Brain pericyte (primary cell): ENCODE data around the gene FAM47C.
"Not testable (repeated sequence)": the region's sequence is repeated elsewhere in the genome, so short reads cannot be mapped to it uniquely, and the experiment has no call there.

ENCODE experiments used
- DNase-seq: peaks from one replicate; pipeline ENCODE4 v3.0.0-alpha.2; 2012; ENCODE audit warnings: low read depth, low spot score

Gene FAM47C

DNA sequence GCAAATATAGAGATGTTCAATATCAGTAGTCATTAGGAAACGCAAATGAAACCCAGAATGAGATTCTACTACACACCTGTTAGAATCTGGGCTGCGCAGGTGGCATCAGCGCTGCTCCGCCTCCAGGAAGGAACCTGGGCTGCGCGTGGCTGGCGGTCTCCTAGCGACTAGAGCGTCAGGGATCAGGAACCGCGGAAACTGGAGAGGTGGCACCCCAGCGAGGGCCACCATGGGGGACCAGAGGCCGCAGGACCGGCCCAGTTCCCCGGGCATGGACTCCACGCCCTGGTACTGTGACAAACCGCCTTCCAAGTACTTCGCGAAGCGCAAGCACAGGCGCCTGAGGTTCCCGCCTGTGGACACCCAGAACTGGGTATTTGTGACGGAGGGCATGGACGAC lies at the start of gene FAM47C:
TSS of gene FAM47C (plus strand) at position 185 of the 400 bp plus-strand sequence. CDS start at position 230, 45 bp downstream.
- not testable (repeated sequence) for DNase-seq

DNA sequence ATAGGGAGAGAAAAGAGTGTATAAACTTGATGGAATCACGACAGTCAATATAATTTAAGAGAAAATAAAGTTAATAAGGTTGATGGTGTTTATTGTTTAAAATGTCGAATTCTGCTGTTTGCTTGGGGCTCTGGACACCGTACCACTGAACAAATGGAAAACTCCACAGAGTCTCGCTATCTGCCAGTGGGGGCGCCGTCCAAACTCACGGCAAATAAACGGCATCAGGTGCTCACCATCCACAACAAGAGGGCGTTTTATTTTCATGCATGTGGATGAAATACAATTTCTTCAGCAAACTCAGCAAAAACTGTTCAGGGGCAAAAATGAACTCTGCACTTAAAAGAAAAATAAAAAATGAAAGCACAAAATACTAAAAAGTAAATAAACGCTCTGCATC lies 46.6 kb upstream of the FAM47C start:
- DNase-seq: no peak

DNA sequence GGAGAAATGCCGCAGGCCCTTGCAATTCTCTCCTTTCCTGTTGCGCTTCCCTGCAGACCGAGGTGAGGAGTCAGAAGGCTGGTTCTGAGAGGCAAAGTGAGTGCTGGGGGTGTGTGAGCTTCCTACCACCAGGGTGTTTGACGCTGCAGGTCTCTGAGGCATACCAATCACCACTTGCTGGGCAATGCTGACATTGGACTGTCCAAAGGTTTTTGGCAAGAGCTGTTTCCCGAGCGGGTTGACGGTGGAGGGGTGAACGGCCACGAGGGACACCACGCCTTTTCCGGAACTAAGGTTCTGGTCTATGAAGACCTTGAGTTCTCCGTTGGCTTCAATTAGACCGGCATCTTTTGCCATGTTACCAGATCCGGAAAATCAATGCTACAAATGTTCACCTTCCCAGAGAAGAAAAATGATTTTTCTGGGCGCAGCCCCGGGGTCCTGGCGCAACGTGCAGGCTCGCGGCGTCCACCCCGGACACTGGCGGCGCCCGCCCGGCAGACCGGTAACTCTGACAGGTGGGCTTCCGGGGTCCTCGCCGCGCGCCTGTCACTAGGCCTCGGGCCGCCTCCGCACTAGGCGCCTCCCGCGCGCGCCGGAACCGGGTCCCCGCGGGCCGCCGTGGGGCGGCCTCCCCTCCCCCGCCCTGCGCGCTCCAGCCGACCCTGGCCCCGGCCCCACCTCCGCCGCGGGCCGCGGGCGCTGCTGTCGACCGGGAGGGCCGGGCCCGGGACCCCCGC lies 44.9 kb upstream of the FAM47C start:
- no peak for DNase-seq

DNA sequence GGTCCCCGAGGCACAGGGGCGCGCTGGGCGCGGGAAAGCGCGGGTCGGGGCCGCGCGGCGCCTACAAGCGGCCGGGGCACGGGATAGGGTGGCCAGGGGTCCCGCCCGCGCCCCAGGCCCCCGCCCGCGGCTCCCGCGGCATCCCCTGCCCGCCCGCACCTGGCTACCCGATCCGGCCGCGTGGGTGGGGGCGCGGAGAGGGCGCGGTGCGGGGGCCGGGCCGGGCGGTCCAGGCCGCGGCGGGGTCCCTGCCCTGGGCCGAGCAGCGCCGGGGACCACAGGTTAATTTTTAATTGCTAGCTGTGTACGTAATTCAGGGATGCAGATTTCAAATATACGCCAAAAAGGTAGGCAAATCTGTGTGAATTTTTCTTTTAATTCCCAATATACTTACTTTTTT lies 44.3 kb upstream of the FAM47C start:
- no peak for DNase-seq

DNA sequence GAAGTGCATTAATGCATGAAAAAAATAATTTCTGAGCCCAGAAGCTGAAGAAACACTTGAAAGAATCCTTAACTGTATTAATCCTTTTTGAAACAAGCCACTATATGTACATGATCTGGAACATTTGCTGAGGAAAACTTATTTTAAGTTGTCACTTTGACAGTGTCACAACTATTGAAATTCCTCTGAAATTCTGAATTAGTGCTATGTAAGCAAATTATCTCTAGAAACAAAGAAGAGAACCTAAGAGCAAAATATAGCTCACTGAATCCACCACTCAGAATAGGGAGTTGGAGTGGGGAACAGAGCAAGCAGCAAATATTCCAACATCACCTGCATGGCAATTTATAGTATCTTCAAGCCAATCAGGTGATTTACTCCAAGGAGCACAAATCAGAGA lies 34.6 kb upstream of the FAM47C start:
- no peak for DNase-seq

DNA sequence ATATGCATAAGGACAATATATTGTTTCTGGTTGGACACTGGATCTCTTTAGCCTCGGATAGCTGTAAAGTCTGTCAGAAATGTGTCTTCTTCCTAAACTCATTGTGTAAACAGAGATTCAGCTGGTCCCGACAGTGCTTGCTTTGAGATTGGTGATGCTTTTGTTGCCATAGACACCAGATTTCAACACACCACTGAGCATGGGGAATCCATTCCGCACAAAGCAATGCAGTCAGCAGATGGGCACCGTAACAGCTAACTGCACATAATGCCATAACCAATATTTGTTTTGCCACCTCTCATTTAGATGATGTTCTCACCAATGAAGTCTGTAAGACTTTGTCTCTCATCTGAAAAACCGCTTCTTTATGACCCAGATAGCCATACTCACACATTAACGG lies 33.3 kb upstream of the FAM47C start:
- DNase-seq: no peak

DNA sequence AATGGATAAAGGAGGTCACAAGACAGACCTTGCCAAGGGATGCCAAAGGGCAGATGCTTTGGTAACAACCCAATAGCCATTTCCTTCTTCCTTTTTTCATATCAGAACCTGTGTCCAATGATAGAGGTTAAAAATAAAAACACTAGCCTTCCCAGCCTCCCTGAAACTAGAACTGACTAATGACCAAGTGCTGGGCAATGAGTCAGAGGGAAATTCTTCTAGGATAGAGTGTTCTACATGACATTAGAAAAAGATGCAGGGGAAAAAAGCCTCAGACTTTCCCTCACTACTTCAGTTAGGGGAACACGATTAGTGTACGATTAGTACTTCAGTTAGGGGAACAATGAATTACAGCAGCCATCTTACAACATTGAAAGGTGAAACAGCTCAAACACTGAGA lies 29.3 kb upstream of the FAM47C start:
- no peak for DNase-seq

DNA sequence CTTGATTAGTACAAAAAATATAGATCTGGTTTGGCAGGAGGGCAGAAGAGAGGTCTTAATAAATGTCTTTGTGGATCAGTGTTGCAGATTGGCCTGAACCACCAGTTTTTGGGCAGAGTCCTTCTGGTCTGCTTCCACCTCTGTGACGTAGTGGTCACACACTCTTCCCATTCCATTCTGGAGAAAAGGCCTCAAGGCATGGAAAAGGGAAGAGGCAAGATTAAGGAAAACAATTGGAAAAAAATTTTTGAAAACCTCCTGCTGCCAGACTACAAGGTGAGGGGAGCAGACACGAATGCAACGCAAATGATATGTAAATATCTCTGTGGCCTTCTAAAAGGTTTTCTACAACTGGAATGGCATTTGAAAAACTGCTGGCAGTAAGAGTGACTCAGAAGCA lies 24.3 kb upstream of the FAM47C start:
- DNase-seq: no peak

DNA sequence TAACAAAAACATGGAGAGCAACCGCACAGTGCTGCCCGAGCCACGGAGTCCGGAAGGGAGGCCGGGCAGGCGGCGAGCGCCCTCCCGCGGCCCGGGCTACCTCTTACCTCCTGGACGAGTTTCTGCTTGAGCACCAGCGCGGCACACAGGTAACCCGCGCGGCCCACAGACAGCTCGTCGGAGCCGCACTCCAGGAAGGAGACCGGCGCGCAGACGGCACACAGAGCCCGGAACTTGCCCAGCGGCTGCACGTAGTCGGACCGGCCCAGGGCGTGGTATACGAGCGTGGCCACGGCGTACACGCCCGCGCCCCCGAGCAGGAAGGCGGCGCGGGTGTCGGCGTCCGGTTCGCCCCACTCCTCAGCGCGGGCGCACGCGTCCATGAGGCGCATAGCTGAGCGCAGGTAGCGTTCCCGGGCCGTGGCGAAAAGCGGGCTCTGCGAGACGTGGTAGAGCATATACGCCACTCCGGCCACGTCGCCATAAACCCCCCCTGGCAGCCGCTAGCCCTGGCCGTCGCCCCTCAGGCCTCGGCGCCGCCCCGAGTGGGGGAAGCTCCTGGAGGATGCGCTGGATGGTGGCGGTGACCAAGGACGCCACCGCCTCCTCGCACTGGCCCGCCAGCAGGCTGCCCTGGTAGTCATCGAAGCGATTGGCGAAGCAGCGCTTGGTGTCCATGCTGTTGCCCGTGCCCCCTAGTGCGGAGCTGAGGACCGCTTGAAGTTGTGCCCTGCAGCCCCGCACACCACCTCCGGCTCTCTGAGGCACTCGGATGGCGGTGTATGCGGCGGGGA lies 22.6 kb upstream of the FAM47C start:
- not testable (repeated sequence) for DNase-seq

DNA sequence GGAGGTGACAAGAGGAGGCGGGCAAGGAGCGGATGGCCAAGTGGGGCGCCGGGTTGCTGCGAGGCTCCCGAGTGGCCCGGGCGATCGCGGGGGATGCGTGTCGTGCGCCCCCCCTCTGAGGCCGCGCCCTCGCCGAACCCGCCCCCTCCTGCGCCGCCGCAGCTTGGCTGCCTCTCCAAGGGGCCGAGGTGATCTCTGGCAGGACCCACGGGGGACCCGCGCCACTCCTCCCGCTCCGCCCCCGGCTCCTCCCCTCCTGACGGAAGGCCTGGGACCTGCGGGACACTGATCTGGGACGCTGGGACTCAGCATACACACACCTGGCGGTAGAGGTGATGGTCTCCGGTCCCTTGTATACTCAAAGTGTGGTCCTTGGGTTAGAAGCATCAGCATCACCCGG lies 21.9 kb upstream of the FAM47C start:
- no peak for DNase-seq

DNA sequence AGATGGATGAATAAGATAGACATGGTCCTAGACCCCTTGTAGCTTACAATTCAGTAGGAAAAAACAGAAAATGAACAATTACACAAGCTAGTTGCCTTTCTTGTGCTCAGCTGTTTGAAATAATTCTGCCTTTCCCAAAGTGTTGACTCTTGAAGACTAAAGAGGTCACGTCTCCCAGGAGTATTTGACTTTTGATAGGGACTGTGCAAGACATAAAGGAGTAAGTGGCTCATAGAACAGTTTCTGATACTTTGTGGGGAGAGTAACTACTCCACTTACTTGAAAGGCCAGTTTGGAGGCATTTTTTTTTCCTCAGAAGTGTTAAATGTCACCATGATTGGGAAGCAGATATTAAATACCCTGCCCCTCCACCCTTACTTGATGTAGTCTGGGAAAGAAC lies 21.0 kb upstream of the FAM47C start:
- not testable (repeated sequence) for DNase-seq

DNA sequence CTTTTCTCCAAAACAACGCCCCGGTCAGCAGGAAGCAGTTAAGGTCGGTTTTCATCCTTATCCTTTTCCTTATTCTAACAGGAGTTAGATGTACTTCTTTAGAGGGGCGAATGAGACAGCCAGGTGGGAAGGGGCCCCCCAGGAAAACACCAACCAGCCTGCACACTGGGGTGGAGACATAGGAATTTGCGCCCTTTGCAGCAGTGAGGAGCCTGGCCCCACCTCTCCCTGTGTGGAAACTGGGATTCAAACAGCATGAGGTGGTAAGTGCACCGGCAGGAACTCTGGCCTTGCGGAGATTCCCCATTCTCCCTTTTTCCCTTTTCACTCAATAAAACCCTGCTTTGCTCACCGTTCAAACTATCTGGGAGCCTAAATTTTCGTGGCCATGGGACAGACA lies 8.0 kb upstream of the FAM47C start:
- DNase-seq: no peak

DNA sequence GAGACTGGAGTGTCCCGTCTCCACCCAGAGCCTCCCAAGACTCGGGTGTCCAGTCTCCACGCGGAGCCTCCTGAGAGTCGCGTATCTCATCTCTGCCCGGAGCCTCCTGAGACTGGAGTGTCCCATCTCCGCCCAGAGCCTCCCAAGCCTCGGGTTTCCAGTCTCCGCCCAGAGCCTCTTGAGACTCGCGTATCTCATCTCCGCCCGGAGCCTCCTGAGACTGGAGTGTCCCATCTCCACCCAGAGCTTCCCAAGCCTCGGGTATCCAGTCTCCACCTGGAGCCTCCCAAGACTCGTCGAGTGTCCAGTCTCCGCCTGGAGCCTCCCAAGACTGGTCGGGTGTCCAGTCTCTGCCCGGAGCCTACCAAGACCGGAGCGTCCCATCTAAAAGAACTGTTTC lies 2.3 kb downstream of the FAM47C start:
- DNase-seq: no peak

DNA sequence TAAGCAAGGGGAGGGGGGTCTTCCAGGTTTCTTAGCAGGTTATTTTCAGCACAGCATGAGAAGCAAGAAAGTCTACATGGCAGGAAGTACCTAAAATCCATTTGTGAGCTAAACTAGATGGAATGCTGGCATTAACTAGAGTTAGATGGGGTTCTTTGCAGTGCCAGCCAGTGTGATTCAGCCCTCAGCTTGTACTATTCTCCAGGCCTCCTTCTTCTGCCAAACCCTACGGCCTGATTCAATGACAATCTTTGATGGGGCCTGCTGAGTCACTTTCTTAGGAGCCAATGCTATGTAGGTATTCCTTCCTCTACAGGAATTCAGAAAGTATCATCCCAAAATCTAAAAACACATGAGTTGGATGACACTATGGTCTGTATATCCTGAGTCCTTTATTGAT lies 26.1 kb downstream of the FAM47C start:
- DNase-seq: not testable (repeated sequence)

DNA sequence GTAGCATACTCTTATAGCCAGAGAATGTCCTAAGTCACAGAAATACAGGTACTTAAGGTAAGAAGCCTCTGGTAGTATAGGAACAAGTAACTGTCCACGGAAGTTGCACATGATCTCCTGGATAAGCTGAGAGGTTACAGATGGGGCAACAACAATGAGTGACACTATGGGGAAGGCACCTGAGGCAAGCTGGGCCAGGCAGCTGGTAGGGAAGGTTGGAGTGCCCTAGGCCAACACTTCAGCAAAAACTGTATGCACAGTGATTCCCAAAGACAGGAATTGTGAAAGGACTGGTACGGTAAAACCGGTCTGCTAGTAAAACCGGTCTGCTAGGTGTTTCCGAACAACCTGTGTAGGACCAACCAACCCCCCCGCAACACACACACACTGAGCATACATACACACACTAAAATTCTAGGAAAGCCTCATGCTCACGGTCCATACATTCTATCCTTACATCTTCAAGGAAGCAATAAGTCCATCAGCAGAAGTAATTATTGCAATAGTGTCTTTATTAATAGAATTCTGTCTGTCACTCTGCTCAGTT lies 28.6 kb downstream of the FAM47C start:
- not testable (repeated sequence) for DNase-seq

DNA sequence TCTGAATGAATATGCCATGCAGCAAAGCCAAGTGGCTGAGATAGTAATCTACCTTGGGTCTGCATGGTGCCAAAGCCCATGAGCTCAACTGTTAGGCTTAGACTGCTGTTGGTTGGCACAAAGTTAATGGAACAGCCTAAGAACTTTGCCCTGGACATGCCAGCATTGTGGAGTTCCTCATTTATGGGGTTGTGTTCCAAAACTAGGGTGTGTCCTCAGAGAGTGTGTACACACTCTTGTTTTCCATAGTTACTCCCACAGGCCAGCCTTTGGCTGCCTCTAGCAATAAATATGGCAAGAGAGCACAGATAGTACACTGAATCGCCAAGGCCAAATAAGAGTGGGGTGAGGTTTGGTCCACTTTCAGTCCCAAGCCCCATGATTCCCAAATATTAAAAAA lies 30.6 kb downstream of the FAM47C start:
- not testable (repeated sequence) for DNase-seq

DNA sequence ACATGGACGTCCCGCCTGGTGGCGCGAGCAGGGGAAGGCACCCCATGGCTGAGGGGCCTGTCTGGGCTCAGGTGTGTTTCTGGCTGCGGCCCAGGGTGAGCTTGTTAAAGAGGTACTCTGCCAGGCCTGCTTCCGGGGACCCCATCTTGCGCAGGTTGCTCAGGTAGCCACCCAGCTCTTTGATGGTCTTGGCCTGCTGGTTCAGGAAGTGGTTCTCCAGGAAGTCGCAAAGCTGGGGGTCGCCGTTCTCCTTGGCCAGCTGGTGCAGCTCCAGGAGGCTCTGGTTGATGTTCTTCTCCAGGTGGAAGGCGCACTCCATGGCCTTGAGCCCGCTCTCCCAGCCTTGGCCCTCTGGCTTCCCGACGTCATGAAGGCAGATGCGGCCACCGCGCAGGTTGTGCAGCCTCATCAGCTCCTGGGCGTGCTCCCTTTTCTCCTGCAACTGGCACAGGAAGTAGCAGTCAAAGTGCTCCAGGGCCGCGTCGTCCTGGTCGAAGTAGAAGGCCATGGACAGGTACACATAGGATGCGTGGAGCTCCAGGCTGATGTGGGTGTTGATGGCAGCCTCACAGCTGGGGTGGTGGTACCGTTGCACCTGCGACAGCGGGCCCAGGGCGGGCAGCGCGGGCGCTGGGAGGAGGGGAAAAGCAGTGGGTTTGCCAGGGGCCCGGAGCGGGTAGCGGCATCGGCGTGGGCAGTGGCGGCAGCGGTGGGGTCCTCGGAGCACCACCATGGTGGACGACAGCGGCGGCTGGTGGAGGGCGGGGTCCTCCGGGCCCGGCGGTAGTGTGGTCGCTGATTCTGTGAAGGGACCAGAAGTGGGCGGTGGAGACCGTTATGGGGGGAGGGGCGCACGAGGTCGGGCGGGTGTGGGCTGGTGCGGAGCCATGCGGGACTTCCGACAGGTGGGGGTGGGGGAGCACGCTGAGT lies 35.1 kb downstream of the FAM47C start:
- not testable (repeated sequence) for DNase-seq

DNA sequence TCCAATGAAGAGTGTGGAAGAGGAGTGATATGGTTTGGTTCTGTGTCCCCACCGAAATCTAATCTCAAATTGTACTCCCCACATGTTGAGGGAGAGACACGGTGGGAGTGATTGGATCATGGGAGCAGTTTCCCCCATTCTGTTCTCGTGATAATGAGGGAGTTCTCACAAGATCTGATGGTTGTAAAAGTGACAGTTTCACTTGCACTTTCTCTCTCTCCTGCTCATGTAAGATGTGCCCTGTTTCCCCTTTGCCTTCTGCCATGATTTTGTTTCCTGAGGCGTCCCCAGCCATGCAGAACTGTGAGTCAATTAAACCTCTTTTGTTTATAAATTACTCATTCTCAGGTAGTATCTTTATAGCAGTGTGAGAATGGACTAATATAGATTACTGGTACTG lies 39.6 kb downstream of the FAM47C start:
- no peak for DNase-seq

DNA sequence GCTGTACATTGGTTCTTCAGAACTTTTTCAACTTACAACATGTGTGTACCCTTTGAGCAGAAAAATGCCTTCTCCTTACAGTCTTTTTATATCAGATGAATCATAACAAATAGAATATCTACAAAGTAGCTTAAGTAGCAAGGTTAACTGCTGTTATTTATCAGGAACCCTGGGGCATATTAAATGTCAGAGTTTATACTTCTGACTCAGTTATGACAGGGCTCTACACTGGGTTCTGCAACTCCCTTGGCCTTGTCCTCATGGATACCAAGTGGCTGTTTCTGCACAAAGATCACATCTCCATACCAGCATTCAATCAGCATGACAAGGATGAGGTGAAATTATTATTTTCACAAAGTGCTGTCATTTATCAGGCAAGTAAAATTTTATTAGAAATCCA lies 49.4 kb downstream of the FAM47C start:
- not testable (repeated sequence) for DNase-seq

DNA sequence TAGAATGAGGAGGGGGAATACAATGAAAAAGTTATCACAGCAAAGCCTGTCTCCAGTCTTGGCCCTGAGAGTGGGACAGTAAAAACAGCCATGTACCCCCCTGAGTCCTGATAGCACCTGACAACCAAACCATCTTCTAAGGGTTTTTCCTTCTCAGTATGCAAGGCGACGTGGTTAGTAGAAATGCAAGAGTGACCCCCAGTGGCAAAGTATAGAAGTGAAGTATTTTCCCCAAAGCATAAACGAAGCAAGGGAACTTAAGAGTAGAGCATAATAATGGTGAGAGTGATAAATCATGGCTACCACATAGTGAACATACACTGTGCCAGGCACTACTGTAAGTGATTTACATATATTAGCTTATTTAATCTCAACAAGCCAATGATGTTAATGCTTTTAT lies 52.8 kb downstream of the FAM47C start:
- DNase-seq: peak; percentile 6
